SJSA1 (cell line): ENCODE data around the gene SIGLEC10. TPM values are rescaled to one million over a fixed set of nuclear protein-coding genes. Genes with fewer than 3 reads are reported as not detected.
"Not testable (repeated sequence)": the region's sequence is repeated elsewhere in the genome, so short reads cannot be mapped to it uniquely, and the experiment has no call there.

Experiments
- DNase-seq, 2 experiments: peaks; one replicate each; pipeline ENCODE4 v3.0.0-alpha.2; 2015 to 2020; ENCODE audit warnings: low spot score in 2 of 2, low read depth in 1 of 2
- H3K27ac ChIP-seq: fragments of 250-450 bp; sonication (Bioruptor Pico); 2 replicates; pipeline ENCODE4 v1.5.1; 2020; ENCODE audit warnings: mild to moderate bottlenecking, moderate library complexity
- H3K27me3 ChIP-seq: fragments of 250-450 bp; sonication (Bioruptor Pico); replicated peaks from 2 replicates; pipeline ENCODE4 v1.5.1; 2020; ENCODE audit warnings: mild to moderate bottlenecking, moderate library complexity
- H3K36me3 ChIP-seq: fragments of 250-450 bp; sonication (Bioruptor Pico); 2 replicates; pipeline ENCODE4 v1.5.1; 2020; ENCODE audit warnings: mild to moderate bottlenecking
- H3K4me1 ChIP-seq: fragments of 250-450 bp; sonication (Bioruptor Pico); replicated peaks from 2 replicates; pipeline ENCODE4 v1.6.1; 2021; ENCODE audit warnings: mild to moderate bottlenecking
- H3K4me3 ChIP-seq: fragments of 250-450 bp; sonication (Bioruptor Pico); 2 replicates; pipeline ENCODE4 v1.5.1; 2020; ENCODE audit warnings: mild to moderate bottlenecking
- H3K9me3 ChIP-seq: fragments of 250-450 bp; sonication (Bioruptor Pico); replicated peaks from 2 replicates; pipeline ENCODE4 v1.5.1; 2020; ENCODE audit warnings: mild to moderate bottlenecking
- total RNA-seq: library from RNA; depleted of rRNA; stranded (reverse); fragments of >200 nt; shearing (Covaris generic); gene quantifications from 2 replicates; pipeline ENCODE4 v1.2.3, GENCODE V29; 2014

Gene SIGLEC10
- total RNA-seq, 1 experiment from 2014 or later = not detected

- not testable (repeated sequence) for H3K4me1 ChIP-seq, DNase-seq, H3K9me3 ChIP-seq, H3K27me3 ChIP-seq, H3K4me3 ChIP-seq, H3K36me3 ChIP-seq, H3K27ac ChIP-seq
These were observed 20.0 kb downstream of the SIGLEC10 start for GRCh38 chr19:51397453-51397852.

- Histone ChIP-seq H3K4me1 (no peaks in the 10 kb centered on the region; the same call in 1 of the 2 replicates), H3K27ac (no peak overlapping the region), H3K4me3 (no peak overlapping the region), H3K9me3 (no peaks in the 10 kb centered on the region), H3K27me3 (no peaks in the 10 kb centered on the region), H3K36me3 (no peaks in the 10 kb centered on the region)
- no peak for DNase-seq
These were observed 21.3 kb downstream of the SIGLEC10 start for GRCh38 chr19:51396175-51396574.

- H3K4me1 ChIP-seq = no peaks in the 10 kb centered on the region; the same call in 1 of the 2 replicates
- H3K27ac ChIP-seq = peak overlapping the region; percentile 23; the same call in 1 of the 2 replicates
These were observed 23.2 kb downstream of the SIGLEC10 start for GRCh38 chr19:51394050-51394836.

DNA sequence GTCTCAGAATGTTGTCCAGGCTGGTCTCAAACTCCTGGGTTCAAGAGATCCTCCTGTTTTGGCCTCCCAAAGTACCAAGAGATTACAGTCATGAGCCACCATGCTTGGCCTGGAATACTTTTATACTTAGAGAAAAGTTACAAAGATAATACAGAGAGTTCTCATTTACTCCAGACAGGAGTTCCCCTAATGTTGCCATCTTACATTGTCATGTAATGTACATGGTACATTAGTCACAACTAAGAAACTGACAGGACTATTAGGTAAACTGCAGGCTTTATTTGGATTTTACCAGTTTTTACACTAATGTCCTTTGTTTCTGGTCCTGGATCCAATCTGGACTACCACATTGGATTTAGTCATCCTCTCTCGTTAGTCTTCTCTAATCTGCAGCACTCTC is 24.7 kb downstream of the SIGLEC10 start:
- Histone ChIP-seq H3K36me3 (no peaks in the 10 kb centered on the region), H3K27ac (no peak overlapping the region), H3K4me3 (no peak overlapping the region), H3K27me3 (no peaks in the 10 kb centered on the region), H3K4me1 (no peaks in the 10 kb centered on the region; the same call in 1 of the 2 replicates), H3K9me3 (no peaks in the 10 kb centered on the region)
- DNase-seq = no peak

More at GRCh38 chr19:51394050-51394836, 23.2 kb downstream of the SIGLEC10 start:
- peak overlapping the region; percentile 37 for H3K4me3 ChIP-seq
- no peaks in the 10 kb centered on the region for H3K27me3 ChIP-seq
- peak; percentile 90 to 94 for DNase-seq
- H3K36me3 ChIP-seq = no peaks in the 10 kb centered on the region
- no peaks in the 10 kb centered on the region for H3K9me3 ChIP-seq

DNA sequence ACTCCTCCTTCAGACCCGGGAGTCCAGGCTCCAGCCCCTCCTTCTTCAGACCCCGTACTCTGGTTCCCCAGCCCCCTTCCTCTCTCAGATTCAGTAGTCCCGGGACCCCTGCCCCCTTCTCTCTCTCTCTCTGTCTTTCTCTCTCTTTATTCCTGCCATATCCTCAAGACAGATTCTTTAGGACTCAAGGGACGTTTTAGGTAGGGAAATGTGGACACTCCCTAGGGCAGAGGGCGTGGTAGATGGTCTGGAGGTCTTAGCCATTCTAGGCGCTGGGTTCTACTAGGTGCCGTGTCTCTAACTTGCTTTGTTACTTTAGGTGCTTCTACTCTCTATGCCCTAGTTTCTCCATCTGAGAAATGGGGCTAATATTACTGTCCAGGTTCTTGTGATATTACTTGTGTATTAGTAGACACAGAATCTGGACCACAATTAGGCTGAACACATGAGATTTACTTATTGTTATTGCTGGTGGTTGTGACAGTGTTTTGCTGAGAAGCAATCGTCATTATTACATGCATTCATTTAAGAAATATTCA is 26.3 kb downstream of the SIGLEC10 start:
- H3K27ac ChIP-seq = no peak overlapping the region
- H3K9me3 ChIP-seq = no peaks in the 10 kb centered on the region
- H3K27me3 ChIP-seq = no peaks in the 10 kb centered on the region
- H3K4me3 ChIP-seq = no peak overlapping the region
- no peaks in the 10 kb centered on the region for H3K36me3 ChIP-seq
- no peak for DNase-seq
- no peaks in the 10 kb centered on the region; the same call in 1 of the 2 replicates for H3K4me1 ChIP-seq

DNA sequence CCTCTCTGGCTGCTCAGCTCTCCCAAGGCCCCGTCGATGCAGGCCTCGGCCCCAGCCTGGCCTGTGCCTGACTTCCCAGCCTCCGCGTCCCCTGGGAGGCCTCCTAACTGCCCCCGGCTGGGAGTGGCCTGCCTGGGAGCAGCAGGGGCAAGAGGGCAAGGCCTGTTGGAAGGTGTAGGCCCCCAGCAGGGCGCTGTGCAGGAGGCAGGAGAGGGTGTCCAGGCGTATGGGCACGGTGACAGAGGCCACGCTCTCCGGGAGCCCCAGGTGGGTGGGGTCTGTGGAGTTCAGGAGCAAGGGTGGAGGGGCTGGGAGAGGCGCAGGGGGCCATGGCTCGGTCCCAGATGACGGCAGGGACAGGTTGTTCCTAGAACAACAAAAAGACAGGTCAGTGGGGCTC is 28.3 kb downstream of the SIGLEC10 start:
- no peaks in the 10 kb centered on the region for H3K4me1 ChIP-seq
- no peak for DNase-seq
- no peak overlapping the region for H3K4me3 ChIP-seq
- H3K36me3 ChIP-seq = no peaks in the 10 kb centered on the region
- no peaks in the 10 kb centered on the region for H3K9me3 ChIP-seq
- H3K27me3 ChIP-seq = no peaks in the 10 kb centered on the region
- no peak overlapping the region for H3K27ac ChIP-seq

DNA sequence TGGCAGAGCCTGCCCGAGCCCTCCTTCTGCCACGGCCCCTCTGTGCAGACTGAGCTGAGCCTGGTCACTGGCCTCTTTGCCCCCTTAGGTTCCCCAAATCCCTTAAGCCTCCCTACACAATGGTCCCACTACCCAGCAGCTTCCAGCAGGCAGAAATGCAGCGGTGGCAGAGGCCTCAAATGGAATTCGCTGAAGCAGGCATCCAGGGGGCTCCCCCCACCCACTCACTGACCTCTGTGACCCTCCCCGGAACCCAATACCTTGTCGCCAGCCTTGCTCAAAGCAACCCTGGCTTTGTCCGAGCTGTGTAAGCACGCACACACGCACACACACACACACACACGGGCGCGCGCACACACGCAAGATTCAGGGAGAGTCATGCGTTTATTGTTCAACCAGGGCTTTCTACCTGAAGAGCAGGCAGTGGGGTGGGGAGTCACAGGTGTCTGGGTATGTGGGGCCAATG is 29.5 kb downstream of the SIGLEC10 start, which contains the start of gene LIM2:
TSS of gene LIM2 (minus strand) at position 51 of the 466 bp plus-strand sequence. CDS start 531 bp downstream, outside the sequence.
- no peak within 1 kb of the TSS for H3K4me3 ChIP-seq
- H3K9me3 ChIP-seq = no peaks in the 10 kb centered on the region
- H3K36me3 ChIP-seq = no peaks in the 10 kb centered on the region
- H3K27ac ChIP-seq = no peak within 1 kb of the TSS
- no peaks in the 10 kb centered on the region for H3K4me1 ChIP-seq
- no peaks in the 10 kb centered on the region for H3K27me3 ChIP-seq
- no peak for DNase-seq

- Histone ChIP-seq H3K36me3 (no peaks in the 10 kb centered on the region), H3K9me3 (no peaks in the 10 kb centered on the region), H3K27ac (no peak overlapping the region), H3K4me1 (no peaks in the 10 kb centered on the region), H3K4me3 (no peak overlapping the region), H3K27me3 (no peaks in the 10 kb centered on the region)
- no peak for DNase-seq
These were observed 30.4 kb downstream of the SIGLEC10 start for GRCh38 chr19:51386882-51387520.

DNA sequence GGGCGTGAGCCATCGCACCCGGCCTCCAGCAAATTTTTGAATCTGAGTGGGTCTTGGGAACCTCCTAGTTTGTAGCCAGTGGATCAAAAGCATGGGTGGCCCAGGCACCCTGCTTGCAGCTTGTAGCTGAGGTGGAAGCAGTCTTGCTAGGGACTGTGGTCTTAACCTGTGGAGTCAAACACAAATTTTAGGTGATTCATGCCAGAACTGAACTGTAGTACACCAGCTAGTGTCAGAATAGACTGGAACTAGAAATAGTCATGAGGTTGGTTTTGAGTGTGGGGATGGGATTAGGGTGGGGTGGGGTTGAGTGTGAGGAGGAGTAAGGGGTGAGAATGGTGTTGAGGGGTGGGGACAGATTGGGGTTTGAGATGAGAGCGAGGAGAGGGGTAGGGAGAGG is 35.4 kb downstream of the SIGLEC10 start:
- Histone ChIP-seq H3K9me3 (no peaks in the 10 kb centered on the region; the same call in 1 of the 2 replicates), H3K27ac (no peak overlapping the region), H3K36me3 (no peaks in the 10 kb centered on the region), H3K27me3 (no peaks in the 10 kb centered on the region), H3K4me1 (no peaks in the 10 kb centered on the region), H3K4me3 (no peak overlapping the region)
- no peak for DNase-seq

DNA sequence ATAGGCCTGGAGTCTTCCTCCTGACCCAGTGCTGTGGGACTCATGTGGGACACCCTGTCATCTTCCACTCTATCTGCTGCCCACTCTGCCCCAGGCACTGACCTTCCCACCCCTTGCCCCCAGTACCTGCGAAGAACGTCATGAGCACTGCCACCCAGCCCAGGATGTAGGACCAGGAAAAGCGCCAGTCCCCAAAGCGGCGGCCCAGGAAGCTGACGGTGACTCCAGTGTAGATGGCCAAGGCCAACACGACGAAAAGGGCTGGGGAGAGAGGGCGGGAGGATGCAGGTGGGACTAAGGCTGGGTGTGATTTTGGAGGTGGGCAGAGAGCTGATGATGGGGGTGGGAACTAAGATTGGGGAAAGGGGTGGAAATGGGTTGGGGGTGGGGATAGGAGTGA is 37.1 kb downstream of the SIGLEC10 start:
- no peak for DNase-seq
- H3K4me1 ChIP-seq = no peaks in the 10 kb centered on the region
- H3K27me3 ChIP-seq = no peaks in the 10 kb centered on the region
- H3K4me3 ChIP-seq = no peak overlapping the region
- no peaks in the 10 kb centered on the region for H3K36me3 ChIP-seq
- no peaks in the 10 kb centered on the region; the same call in 1 of the 2 replicates for H3K9me3 ChIP-seq
- no peak overlapping the region for H3K27ac ChIP-seq

GRCh38 chr19:51377422-51377821 is 40.0 kb downstream of the SIGLEC10 start:
- DNase-seq = no peak
- no peaks in the 10 kb centered on the region; the same call in 1 of the 2 replicates for H3K9me3 ChIP-seq

DNA sequence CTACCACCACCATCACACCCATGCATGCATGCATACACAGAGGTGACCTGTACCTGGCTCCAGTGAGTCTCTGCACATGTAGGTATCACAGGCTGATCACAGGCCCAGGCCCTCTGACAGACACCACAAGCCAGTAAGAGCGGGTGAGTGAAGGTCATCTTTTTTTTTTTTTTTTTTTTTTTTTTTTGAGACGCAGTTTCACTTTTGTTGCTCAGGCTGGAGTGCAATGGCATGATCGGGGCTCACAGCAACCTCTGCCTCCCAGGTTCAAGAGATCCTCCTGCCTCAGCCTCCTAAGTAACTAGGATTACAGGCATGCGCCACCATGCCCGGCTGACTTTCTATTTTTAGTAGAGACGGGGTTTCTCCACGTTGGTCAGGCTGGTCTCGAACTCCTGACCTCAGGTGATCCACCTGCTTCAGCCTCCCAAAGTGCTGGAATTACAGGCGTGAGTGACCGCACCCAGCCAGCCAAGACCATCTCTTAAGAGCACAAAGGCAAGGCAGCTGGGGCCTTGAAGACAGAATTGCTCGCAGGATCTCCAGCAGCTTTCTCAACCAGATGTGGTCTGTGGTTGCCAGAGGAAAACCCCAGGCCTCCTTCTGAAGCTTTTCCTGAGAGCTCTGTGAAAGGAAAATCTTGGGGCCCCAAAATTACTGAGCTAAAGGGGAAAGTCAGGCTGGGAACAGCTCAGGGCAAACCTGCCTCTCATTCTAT is 41.8 kb downstream of the SIGLEC10 start:
- H3K9me3 ChIP-seq = no peaks in the 10 kb centered on the region
- no peak overlapping the region for H3K27ac ChIP-seq
- H3K27me3 ChIP-seq = no peaks in the 10 kb centered on the region
- no peak for DNase-seq
- H3K36me3 ChIP-seq = no peaks in the 10 kb centered on the region
- H3K4me3 ChIP-seq = no peak overlapping the region
- H3K4me1 ChIP-seq = no peaks in the 10 kb centered on the region

More at GRCh38 chr19:51377422-51377821, 40.0 kb downstream of the SIGLEC10 start:
- no peaks in the 10 kb centered on the region for H3K27me3 ChIP-seq
- H3K4me1 ChIP-seq = no peaks in the 10 kb centered on the region
- no peak overlapping the region for H3K4me3 ChIP-seq
- H3K36me3 ChIP-seq = no peaks in the 10 kb centered on the region
- no peak overlapping the region for H3K27ac ChIP-seq

GRCh38 chr19:51372649-51373504 is 44.6 kb downstream of the SIGLEC10 start, which contains the start of gene NKG7:
Gene NKG7 (minus strand): TSS chr19:51372654. CDS start chr19:51372535, 119 bp downstream.
- Histone ChIP-seq H3K36me3 (peaks cover 1% of the 10 kb centered on the region), H3K4me1 (peaks cover 8% of the 10 kb centered on the region), H3K4me3 (no peak within 1 kb of the TSS), H3K9me3 (no peaks in the 10 kb centered on the region), H3K27me3 (no peaks in the 10 kb centered on the region), H3K27ac (no peak within 1 kb of the TSS)
- DNase-seq = no peak
